ENCODE data around the gene ACBD6. TPM values are rescaled to one million over a fixed set of nuclear protein-coding genes. Genes with fewer than 3 reads are reported as not detected.

The ACBD6 gene
- total and polyA plus RNA-seq, 2 experiments from 2014 or later: 75.7 to 88.8 TPM

GRCh38 chr1:180248176-180248575 lies 254.2 kb downstream of the ACBD6 start:
- Mint-ChIP-seq H3K4me3 (no peak overlapping the region), H3K4me1 (peaks cover 46% of the 10 kb centered on the region), H3K36me3 (ENCODE audit: low read depth) (no peaks in the 10 kb centered on the region; the same call in 2 of the 3 replicates), H3K27ac (no peak overlapping the region), H3K27me3 (ENCODE audit: insufficient read depth, low read depth, poor library complexity) (peaks cover 22% of the 10 kb centered on the region), H3K9me3 (no peaks in the 10 kb centered on the region)
- Histone ChIP-seq H3K79me2 (replicated peaks; ENCODE audit: insufficient read depth) (no peaks in the 10 kb centered on the region), H3K4me2 (no peak overlapping the region), H3K36me3 (ENCODE audit: insufficient read depth) (no peaks in the 10 kb centered on the region), H3K27ac (ENCODE audit: low read depth) (no peak overlapping the region), H4K20me1 (replicated peaks; ENCODE audit: insufficient read depth) (0 out of 2 replicates have a peak, but pooled peaks cover 3% of the 10 kb centered on the region), H3F3A (replicated peaks; ENCODE audit: low read depth) (0 out of 2 replicates have a peak, but pooled peaks cover 2% of the 10 kb centered on the region), H3K4me3 (no peak overlapping the region), H3K4me1 (ENCODE audit: insufficient read depth) (peaks cover 22% of the 10 kb centered on the region), H3K27me3 (ENCODE audit: insufficient read depth) (no peaks in the 10 kb centered on the region), H2AFZ (no peak overlapping the region), H3K9me2 (ENCODE audit: insufficient read depth) (no peaks in the 10 kb centered on the region)
- DNase-seq (ENCODE audit: low spot score) (no peak), ATAC-seq (no peak)
- no peak for TF ChIP-seq EZH2phosphoT487 (IDR thresholded peaks at IDR 0.05; ENCODE audit: unreplicated experiment)
- TF ChIP-seq STAT1 (IDR thresholded peaks at IDR 0.05; ENCODE audit: unreplicated experiment): no peak
- TF ChIP-seq CREB1 (CRISPR knock-in tag; IDR thresholded peaks at IDR 0.05; ENCODE audit: low read depth): no peak
- no peak for TF ChIP-seq POLR2AphosphoS5 (IDR thresholded peaks at IDR 0.05; ENCODE audit: low read depth)
- TF ChIP-seq, protein P1, sequence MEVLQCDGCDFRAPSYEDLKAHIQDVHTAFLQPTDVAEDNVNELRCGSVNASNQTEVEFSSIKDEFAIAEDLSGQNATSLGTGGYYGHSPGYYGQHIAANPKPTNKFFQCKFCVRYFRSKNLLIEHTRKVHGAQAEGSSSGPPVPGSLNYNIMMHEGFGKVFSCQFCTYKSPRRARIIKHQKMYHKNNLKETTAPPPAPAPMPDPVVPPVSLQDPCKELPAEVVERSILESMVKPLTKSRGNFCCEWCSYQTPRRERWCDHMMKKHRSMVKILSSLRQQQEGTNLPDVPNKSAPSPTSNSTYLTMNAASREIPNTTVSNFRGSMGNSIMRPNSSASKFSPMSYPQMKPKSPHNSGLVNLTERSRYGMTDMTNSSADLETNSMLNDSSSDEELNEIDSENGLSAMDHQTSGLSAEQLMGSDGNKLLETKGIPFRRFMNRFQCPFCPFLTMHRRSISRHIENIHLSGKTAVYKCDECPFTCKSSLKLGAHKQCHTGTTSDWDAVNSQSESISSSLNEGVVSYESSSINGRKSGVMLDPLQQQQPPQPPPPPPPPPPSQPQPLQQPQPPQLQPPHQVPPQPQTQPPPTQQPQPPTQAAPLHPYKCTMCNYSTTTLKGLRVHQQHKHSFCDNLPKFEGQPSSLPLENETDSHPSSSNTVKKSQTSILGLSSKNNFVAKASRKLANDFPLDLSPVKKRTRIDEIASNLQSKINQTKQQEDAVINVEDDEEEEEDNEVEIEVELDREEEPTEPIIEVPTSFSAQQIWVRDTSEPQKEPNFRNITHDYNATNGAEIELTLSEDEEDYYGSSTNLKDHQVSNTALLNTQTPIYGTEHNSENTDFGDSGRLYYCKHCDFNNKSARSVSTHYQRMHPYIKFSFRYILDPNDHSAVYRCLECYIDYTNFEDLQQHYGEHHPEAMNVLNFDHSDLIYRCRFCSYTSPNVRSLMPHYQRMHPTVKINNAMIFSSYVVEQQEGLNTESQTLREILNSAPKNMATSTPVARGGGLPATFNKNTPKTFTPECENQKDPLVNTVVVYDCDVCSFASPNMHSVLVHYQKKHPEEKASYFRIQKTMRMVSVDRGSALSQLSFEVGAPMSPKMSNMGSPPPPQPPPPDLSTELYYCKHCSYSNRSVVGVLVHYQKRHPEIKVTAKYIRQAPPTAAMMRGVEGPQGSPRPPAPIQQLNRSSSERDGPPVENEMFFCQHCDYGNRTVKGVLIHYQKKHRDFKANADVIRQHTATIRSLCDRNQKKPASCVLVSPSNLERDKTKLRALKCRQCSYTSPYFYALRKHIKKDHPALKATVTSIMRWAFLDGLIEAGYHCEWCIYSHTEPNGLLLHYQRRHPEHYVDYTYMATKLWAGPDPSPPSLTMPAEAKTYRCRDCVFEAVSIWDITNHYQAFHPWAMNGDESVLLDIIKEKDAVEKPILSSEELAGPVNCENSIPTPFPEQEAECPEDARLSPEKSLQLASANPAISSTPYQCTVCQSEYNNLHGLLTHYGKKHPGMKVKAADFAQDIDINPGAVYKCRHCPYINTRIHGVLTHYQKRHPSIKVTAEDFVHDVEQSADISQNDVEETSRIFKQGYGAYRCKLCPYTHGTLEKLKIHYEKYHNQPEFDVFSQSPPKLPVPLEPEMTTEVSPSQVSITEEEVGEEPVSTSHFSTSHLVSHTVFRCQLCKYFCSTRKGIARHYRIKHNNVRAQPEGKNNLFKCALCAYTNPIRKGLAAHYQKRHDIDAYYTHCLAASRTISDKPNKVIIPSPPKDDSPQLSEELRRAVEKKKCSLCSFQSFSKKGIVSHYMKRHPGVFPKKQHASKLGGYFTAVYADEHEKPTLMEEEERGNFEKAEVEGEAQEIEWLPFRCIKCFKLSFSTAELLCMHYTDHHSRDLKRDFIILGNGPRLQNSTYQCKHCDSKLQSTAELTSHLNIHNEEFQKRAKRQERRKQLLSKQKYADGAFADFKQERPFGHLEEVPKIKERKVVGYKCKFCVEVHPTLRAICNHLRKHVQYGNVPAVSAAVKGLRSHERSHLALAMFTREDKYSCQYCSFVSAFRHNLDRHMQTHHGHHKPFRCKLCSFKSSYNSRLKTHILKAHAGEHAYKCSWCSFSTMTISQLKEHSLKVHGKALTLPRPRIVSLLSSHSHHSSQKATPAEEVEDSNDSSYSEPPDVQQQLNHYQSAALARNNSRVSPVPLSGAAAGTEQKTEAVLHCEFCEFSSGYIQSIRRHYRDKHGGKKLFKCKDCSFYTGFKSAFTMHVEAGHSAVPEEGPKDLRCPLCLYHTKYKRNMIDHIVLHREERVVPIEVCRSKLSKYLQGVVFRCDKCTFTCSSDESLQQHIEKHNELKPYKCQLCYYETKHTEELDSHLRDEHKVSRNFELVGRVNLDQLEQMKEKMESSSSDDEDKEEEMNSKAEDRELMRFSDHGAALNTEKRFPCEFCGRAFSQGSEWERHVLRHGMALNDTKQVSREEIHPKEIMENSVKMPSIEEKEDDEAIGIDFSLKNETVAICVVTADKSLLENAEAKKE (CRISPR knock-in tag; IDR thresholded peaks at IDR 0.05): no peak
- TF ChIP-seq, protein P2, sequence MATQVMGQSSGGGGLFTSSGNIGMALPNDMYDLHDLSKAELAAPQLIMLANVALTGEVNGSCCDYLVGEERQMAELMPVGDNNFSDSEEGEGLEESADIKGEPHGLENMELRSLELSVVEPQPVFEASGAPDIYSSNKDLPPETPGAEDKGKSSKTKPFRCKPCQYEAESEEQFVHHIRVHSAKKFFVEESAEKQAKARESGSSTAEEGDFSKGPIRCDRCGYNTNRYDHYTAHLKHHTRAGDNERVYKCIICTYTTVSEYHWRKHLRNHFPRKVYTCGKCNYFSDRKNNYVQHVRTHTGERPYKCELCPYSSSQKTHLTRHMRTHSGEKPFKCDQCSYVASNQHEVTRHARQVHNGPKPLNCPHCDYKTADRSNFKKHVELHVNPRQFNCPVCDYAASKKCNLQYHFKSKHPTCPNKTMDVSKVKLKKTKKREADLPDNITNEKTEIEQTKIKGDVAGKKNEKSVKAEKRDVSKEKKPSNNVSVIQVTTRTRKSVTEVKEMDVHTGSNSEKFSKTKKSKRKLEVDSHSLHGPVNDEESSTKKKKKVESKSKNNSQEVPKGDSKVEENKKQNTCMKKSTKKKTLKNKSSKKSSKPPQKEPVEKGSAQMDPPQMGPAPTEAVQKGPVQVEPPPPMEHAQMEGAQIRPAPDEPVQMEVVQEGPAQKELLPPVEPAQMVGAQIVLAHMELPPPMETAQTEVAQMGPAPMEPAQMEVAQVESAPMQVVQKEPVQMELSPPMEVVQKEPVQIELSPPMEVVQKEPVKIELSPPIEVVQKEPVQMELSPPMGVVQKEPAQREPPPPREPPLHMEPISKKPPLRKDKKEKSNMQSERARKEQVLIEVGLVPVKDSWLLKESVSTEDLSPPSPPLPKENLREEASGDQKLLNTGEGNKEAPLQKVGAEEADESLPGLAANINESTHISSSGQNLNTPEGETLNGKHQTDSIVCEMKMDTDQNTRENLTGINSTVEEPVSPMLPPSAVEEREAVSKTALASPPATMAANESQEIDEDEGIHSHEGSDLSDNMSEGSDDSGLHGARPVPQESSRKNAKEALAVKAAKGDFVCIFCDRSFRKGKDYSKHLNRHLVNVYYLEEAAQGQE (IDR thresholded peaks at IDR 0.05; ENCODE audit: unreplicated experiment): no peak
- TF ChIP-seq JUNB (IDR thresholded peaks at IDR 0.05; ENCODE audit: unreplicated experiment): no peak
- no peak for TF ChIP-seq EZH2 (IDR thresholded peaks at IDR 0.05; ENCODE audit: low read depth, unreplicated experiment)
- TF ChIP-seq ZNF331 (CRISPR knock-in tag; IDR thresholded peaks at IDR 0.05; ENCODE audit: low read depth): no peak
- no peak for TF ChIP-seq NANOG (IDR thresholded peaks at IDR 0.05; ENCODE audit: borderline replicate concordance)
- no peak for TF ChIP-seq CTCF (conservative IDR thresholded peaks at IDR 0.05; ENCODE audit: low read depth in 2 of 2)
- TF ChIP-seq, protein P3, sequence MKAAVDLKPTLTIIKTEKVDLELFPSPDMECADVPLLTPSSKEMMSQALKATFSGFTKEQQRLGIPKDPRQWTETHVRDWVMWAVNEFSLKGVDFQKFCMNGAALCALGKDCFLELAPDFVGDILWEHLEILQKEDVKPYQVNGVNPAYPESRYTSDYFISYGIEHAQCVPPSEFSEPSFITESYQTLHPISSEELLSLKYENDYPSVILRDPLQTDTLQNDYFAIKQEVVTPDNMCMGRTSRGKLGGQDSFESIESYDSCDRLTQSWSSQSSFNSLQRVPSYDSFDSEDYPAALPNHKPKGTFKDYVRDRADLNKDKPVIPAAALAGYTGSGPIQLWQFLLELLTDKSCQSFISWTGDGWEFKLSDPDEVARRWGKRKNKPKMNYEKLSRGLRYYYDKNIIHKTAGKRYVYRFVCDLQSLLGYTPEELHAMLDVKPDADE (IDR thresholded peaks at IDR 0.05): no peak
- TF ChIP-seq ZNF114 (CRISPR knock-in tag; IDR thresholded peaks at IDR 0.05): no peak
